Measurements from ENCODE around the gene IDS.

IDS gene

GRCh38 chrX:149458586-149458985 is 46.5 kb downstream of the IDS start:
- Histone ChIP-seq H3K4me1 (ENCODE audit: control insufficient read depth, insufficient read depth, low read length, unreplicated experiment) (no peaks in the 10 kb centered on the region), H2AFZ (ENCODE audit: low read length, unreplicated experiment) (no peak overlapping the region), H3K36me3 (ENCODE audit: insufficient read depth, low read length) (no peaks in the 10 kb centered on the region), H3K79me2 (ENCODE audit: control insufficient read depth, insufficient read depth, low read length, unreplicated experiment) (no peaks in the 10 kb centered on the region), H3K27ac (ENCODE audit: low read depth, low read length) (no peak overlapping the region), H3K4me3 (ENCODE audit: low read depth, low read length) (no peak overlapping the region), H3K27me3 (ENCODE audit: insufficient read depth, low read length) (no peaks in the 10 kb centered on the region)

DNA sequence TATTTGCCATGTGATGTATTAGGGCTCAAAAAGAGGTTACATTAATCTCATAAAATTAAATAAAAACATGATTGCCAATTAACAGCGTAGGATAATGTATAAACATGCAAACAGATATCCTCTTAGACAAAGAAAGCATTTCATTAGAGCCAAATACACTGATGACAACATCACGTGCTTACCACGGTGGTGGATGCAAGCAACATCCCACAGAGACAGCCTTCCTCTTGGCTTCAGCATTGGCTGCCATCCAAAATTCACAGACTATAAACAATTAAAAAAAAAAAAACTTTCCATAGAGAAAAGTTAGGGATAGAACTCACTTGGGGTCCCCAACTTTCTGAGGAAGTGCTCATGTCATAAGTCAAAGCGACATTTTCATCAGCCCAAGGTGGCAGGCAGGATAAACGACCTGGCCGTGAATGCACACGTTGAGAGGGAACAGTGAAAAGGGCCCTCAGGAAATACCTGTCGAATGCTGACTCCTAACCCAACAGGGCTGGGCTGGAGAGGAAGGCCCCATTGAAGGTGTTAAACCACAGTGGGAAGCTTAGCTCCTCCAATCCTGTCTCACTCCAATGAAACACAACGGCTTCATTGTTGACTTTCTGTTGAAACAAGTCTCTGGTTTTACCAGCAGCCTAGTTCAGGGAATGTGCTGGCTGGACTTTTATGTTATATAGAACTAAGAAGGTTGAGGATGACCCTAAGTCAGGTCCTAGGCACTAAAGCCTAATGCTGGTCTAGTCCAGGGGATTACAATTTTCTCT is 48.4 kb downstream of the IDS start:
- peaks cover 4% of the 10 kb centered on the region for H3K4me1 ChIP-seq (ENCODE audit: control insufficient read depth, insufficient read depth, low read length, unreplicated experiment)
- H3K27me3 ChIP-seq (ENCODE audit: insufficient read depth, low read length) = no peaks in the 10 kb centered on the region
- no peak overlapping the region for H3K4me3 ChIP-seq (ENCODE audit: low read depth, low read length)
- no peak overlapping the region for H3K27ac ChIP-seq (ENCODE audit: low read depth, low read length)
- no peaks in the 10 kb centered on the region for H3K36me3 ChIP-seq (ENCODE audit: insufficient read depth, low read length)
- no peak overlapping the region for H2AFZ ChIP-seq (ENCODE audit: low read length, unreplicated experiment)
- no peaks in the 10 kb centered on the region for H3K79me2 ChIP-seq (ENCODE audit: control insufficient read depth, insufficient read depth, low read length, unreplicated experiment)

- H2AFZ ChIP-seq (ENCODE audit: low read length, unreplicated experiment) = no peak overlapping the region
- no peaks in the 10 kb centered on the region for H3K79me2 ChIP-seq (ENCODE audit: control insufficient read depth, insufficient read depth, low read length, unreplicated experiment)
- H3K27ac ChIP-seq (ENCODE audit: low read depth, low read length) = no peak overlapping the region
- H3K27me3 ChIP-seq (ENCODE audit: insufficient read depth, low read length) = no peaks in the 10 kb centered on the region
- H3K4me1 ChIP-seq (ENCODE audit: control insufficient read depth, insufficient read depth, low read length, unreplicated experiment) = peaks cover 4% of the 10 kb centered on the region
- no peaks in the 10 kb centered on the region for H3K36me3 ChIP-seq (ENCODE audit: insufficient read depth, low read length)
- no peak overlapping the region for H3K4me3 ChIP-seq (ENCODE audit: low read depth, low read length)
Observed at GRCh38 chrX:149455934-149456333, 49.2 kb downstream of the IDS start.

- H3K36me3 ChIP-seq (ENCODE audit: insufficient read depth, low read length) = no peaks in the 10 kb centered on the region
- no peak overlapping the region for H3K4me3 ChIP-seq (ENCODE audit: low read depth, low read length)
- no peaks in the 10 kb centered on the region for H3K79me2 ChIP-seq (ENCODE audit: control insufficient read depth, insufficient read depth, low read length, unreplicated experiment)
- H3K27ac ChIP-seq (ENCODE audit: low read depth, low read length) = no peak overlapping the region
- H3K4me1 ChIP-seq (ENCODE audit: control insufficient read depth, insufficient read depth, low read length, unreplicated experiment) = peaks cover 4% of the 10 kb centered on the region
- no peaks in the 10 kb centered on the region for H3K27me3 ChIP-seq (ENCODE audit: insufficient read depth, low read length)
- no peak overlapping the region for H2AFZ ChIP-seq (ENCODE audit: low read length, unreplicated experiment)
Observed at GRCh38 chrX:149453906-149454822, 50.9 kb downstream of the IDS start.

DNA sequence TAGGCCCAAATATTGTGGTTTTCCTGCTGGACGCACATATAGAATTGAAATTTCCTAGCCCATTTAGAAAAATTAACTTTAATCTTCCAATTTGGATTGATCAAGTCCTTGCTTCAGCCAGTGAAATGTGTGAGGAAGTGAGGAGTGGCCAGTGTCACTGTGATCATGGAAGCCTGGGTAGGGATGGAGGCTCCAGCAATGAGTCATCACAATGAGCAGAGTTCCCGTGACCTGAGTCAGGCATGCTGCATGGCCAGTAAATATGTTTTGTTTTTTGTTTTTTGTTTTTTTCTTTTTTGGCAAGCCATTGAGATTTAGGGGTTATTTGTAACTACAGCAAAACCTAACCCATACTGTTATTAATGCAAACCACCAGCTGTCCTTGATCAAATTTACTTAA is 52.1 kb downstream of the IDS start:
- H2AFZ ChIP-seq (ENCODE audit: low read length, unreplicated experiment) = no peak overlapping the region
- peaks cover 4% of the 10 kb centered on the region for H3K4me1 ChIP-seq (ENCODE audit: control insufficient read depth, insufficient read depth, low read length, unreplicated experiment)
- no peaks in the 10 kb centered on the region for H3K36me3 ChIP-seq (ENCODE audit: insufficient read depth, low read length)
- H3K27ac ChIP-seq (ENCODE audit: low read depth, low read length) = no peak overlapping the region
- H3K79me2 ChIP-seq (ENCODE audit: control insufficient read depth, insufficient read depth, low read length, unreplicated experiment) = no peaks in the 10 kb centered on the region
- no peaks in the 10 kb centered on the region for H3K27me3 ChIP-seq (ENCODE audit: insufficient read depth, low read length)
- no peak overlapping the region for H3K4me3 ChIP-seq (ENCODE audit: low read depth, low read length)

GRCh38 chrX:149433451-149433850 is 71.7 kb downstream of the IDS start:
- H3K4me3 ChIP-seq (ENCODE audit: low read depth, low read length) = no peak overlapping the region
- H3K36me3 ChIP-seq (ENCODE audit: insufficient read depth, low read length) = no peaks in the 10 kb centered on the region
- no peak overlapping the region for H2AFZ ChIP-seq (ENCODE audit: low read length, unreplicated experiment)
- no peak overlapping the region for H3K27ac ChIP-seq (ENCODE audit: low read depth, low read length)
- H3K27me3 ChIP-seq (ENCODE audit: insufficient read depth, low read length) = no peaks in the 10 kb centered on the region
- H3K4me1 ChIP-seq (ENCODE audit: control insufficient read depth, insufficient read depth, low read length, unreplicated experiment) = no peaks in the 10 kb centered on the region
- no peaks in the 10 kb centered on the region for H3K79me2 ChIP-seq (ENCODE audit: control insufficient read depth, insufficient read depth, low read length, unreplicated experiment)

DNA sequence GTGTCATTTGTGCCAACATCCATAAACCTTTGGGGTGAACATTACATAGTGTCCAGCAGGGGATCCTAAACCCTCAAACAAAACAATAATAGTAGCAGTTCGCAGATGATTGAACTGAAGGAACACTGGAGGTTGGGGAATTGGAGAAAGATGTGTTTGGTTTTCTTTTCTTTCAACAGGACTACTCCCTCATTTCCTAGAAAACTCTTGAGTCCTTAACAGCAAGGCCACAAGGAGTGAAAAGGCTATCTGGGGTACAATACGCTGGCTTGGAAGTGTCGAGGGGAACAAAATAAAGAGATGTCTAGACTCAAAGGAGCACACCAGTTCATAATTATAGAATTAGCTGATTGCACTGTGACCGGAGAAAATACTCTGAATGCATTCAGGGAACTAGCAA is 72.1 kb downstream of the IDS start:
- no peaks in the 10 kb centered on the region for H3K79me2 ChIP-seq (ENCODE audit: control insufficient read depth, insufficient read depth, low read length, unreplicated experiment)
- no peak overlapping the region for H2AFZ ChIP-seq (ENCODE audit: low read length, unreplicated experiment)
- no peak overlapping the region for H3K27ac ChIP-seq (ENCODE audit: low read depth, low read length)
- H3K36me3 ChIP-seq (ENCODE audit: insufficient read depth, low read length) = no peaks in the 10 kb centered on the region
- H3K4me1 ChIP-seq (ENCODE audit: control insufficient read depth, insufficient read depth, low read length, unreplicated experiment) = no peaks in the 10 kb centered on the region
- no peak overlapping the region for H3K4me3 ChIP-seq (ENCODE audit: low read depth, low read length)
- no peaks in the 10 kb centered on the region for H3K27me3 ChIP-seq (ENCODE audit: insufficient read depth, low read length)

Data from ACC112 (cell line).